GM12875 (cell line): ENCODE measurements around the gene PNLIPRP2.

ENCODE experiments used
- H3K4me3 ChIP-seq: one replicate; pipeline ENCODE4 v1.5.1; 2011; ENCODE audit warnings: low read depth, low read length, control low read depth
- CTCF ChIP-seq: IDR thresholded peaks from 2 replicates; pipeline ENCODE4 v1.5.1; 2011; ENCODE audit warnings: low read depth, mild to moderate bottlenecking, control low read depth, inconsistent platforms, low read length, moderate library complexity, borderline replicate concordance; ENCODE audit not compliant: insufficient read depth

PNLIPRP2 gene

GRCh38 chr10:116679351-116679750 is 58.6 kb downstream of the PNLIPRP2 start:
- TF ChIP-seq CTCF, result no peak
- no peak overlapping the region for H3K4me3 ChIP-seq

- TF ChIP-seq CTCF, result no peak
- H3K4me3 ChIP-seq, result no peak overlapping the region
These were observed 62.4 kb downstream of the PNLIPRP2 start for GRCh38 chr10:116683166-116683565.

- no peak overlapping the region for H3K4me3 ChIP-seq
- TF ChIP-seq CTCF, result no peak
These were observed 63.1 kb downstream of the PNLIPRP2 start for GRCh38 chr10:116683821-116684220.

GRCh38 chr10:116684781-116685180 is 64.0 kb downstream of the PNLIPRP2 start:
- TF ChIP-seq CTCF, result no peak
- no peak overlapping the region for H3K4me3 ChIP-seq

GRCh38 chr10:116685807-116686206 is 65.1 kb downstream of the PNLIPRP2 start:
- H3K4me3 ChIP-seq, result no peak overlapping the region
- no peak for TF ChIP-seq CTCF

GRCh38 chr10:116686632-116687031 is 65.9 kb downstream of the PNLIPRP2 start:
- no peak for TF ChIP-seq CTCF
- H3K4me3 ChIP-seq, result no peak overlapping the region

- H3K4me3 ChIP-seq, result no peak overlapping the region
- TF ChIP-seq CTCF, result no peak
These were observed 66.9 kb downstream of the PNLIPRP2 start for GRCh38 chr10:116687633-116688032.
